Measurements from ENCODE around the gene RBMS1.

Gene RBMS1

GRCh38 chr2:160282063-160282580, 211.5 kb downstream of the RBMS1 start:
- H3K4me3 ChIP-seq (ENCODE audit: low read depth, low read length): no peak overlapping the region
- ChIA-PET CTCF (interaction anchor here (1.7 to 3.2 kb wide), 2 partner anchors 11 to 12 kb away, joined by 5 to 14 read pairs; no protein-coding TSS in a partner anchor), POLR2A (no interaction called here)
- TF ChIP-seq, protein P1, sequence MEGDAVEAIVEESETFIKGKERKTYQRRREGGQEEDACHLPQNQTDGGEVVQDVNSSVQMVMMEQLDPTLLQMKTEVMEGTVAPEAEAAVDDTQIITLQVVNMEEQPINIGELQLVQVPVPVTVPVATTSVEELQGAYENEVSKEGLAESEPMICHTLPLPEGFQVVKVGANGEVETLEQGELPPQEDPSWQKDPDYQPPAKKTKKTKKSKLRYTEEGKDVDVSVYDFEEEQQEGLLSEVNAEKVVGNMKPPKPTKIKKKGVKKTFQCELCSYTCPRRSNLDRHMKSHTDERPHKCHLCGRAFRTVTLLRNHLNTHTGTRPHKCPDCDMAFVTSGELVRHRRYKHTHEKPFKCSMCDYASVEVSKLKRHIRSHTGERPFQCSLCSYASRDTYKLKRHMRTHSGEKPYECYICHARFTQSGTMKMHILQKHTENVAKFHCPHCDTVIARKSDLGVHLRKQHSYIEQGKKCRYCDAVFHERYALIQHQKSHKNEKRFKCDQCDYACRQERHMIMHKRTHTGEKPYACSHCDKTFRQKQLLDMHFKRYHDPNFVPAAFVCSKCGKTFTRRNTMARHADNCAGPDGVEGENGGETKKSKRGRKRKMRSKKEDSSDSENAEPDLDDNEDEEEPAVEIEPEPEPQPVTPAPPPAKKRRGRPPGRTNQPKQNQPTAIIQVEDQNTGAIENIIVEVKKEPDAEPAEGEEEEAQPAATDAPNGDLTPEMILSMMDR (IDR thresholded peaks at IDR 0.05; ENCODE audit: insufficient read depth, low read length, missing control alignments): no peak
- DNase-seq (ENCODE audit: low read depth, low spot score): no peak

DNA sequence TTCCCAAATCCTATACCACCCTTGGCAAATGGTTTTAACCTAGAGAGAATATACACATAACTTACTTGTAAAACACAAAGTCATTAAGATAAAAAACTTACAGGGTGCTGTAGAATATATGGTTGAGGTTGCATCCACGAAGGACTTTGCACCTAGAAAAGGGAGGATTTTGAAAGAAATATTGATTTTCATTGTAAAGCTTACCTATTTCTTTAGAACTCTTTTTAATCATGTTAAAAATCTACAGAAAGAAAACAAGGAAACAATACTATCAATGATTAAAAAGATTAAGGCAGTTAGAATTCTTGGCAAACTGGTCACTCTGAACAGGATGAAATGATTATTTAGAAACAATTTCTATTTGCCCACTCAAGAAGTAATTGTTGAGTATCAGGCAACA, 212.4 kb downstream of the RBMS1 start:
- no peak overlapping the region for H3K4me3 ChIP-seq (ENCODE audit: low read depth, low read length)
- TF ChIP-seq, protein P1 (IDR thresholded peaks at IDR 0.05; ENCODE audit: insufficient read depth, low read length, missing control alignments): no peak
- no peak for DNase-seq (ENCODE audit: low read depth, low spot score)
- CTCF ChIA-PET: interaction anchor here (1.0 to 3.2 kb wide), 3 partner anchors 11 to 715 kb away, joined by 3 to 14 read pairs (median 4); no protein-coding TSS in a partner anchor
- POLR2A ChIA-PET: no interaction called here

DNA sequence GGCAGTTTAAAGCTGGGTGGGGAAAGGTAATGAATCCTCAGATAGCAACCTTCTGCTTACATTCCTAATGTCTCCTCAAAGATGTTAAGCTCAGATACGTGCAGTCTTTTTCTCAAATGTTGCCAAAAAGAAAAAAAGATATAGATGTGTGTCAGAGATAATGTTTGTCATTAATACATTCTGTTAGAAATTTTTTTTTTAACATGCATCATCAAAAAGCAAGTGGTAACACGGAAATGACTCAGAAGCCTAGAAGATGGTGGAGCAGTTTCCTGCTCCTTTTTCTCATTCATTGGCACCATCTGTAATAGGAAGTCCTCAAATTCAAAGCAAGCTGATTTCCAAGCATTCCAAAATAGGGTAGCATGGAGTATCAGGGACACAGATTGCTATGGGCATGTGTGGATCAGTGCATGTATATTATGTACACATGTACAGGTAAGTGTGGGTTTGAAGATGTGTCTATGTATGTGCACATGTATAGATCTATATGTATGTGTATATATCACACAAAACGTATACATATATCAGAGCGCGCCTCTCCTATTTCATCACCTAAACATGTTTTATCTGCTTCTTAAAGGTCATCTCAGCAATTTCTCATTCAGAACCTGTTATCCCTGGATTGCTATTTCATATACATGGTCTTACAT, 213.7 kb downstream of the RBMS1 start:
- ChIA-PET CTCF (interaction anchor here (0.6 to 4.3 kb wide), 8 partner anchors 10 to 784 kb away, joined by 3 to 17 read pairs (median 8); no protein-coding TSS in a partner anchor), POLR2A (interaction anchor here (0.7 to 0.8 kb wide), 2 partner anchors 9 to 138 kb away, joined by 3 read pairs; no protein-coding TSS in a partner anchor)
- no peak for DNase-seq (ENCODE audit: low read depth, low spot score)
- TF ChIP-seq, protein P1 (IDR thresholded peaks at IDR 0.05; ENCODE audit: insufficient read depth, low read length, missing control alignments): no peak
- H3K4me3 ChIP-seq (ENCODE audit: low read depth, low read length): no peak overlapping the region

DNA sequence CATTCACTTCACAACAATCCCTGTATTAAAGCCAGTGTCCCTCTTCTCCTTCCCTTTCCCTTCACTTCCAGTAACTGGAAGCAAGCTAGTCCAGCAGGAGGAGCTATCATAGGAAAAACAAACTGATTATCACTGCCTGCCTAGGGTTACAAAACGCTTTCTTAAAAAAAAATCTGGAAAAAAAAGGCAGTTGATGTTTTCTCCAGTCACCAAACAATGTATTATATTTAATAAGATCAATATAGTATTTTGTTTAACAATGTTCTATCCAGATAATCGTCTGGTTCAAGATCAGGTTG, 214.8 kb downstream of the RBMS1 start:
- DNase-seq (ENCODE audit: low read depth, low spot score): no peak
- CTCF ChIA-PET: interaction anchor here (1.1 to 4.3 kb wide), 8 partner anchors 9 to 785 kb away, joined by 3 to 17 read pairs (median 6); no protein-coding TSS in a partner anchor
- no peak overlapping the region for H3K4me3 ChIP-seq (ENCODE audit: low read depth, low read length)
- TF ChIP-seq, protein P1 (IDR thresholded peaks at IDR 0.05; ENCODE audit: insufficient read depth, low read length, missing control alignments): peak; percentile 32
- POLR2A ChIA-PET: no interaction called here

DNA sequence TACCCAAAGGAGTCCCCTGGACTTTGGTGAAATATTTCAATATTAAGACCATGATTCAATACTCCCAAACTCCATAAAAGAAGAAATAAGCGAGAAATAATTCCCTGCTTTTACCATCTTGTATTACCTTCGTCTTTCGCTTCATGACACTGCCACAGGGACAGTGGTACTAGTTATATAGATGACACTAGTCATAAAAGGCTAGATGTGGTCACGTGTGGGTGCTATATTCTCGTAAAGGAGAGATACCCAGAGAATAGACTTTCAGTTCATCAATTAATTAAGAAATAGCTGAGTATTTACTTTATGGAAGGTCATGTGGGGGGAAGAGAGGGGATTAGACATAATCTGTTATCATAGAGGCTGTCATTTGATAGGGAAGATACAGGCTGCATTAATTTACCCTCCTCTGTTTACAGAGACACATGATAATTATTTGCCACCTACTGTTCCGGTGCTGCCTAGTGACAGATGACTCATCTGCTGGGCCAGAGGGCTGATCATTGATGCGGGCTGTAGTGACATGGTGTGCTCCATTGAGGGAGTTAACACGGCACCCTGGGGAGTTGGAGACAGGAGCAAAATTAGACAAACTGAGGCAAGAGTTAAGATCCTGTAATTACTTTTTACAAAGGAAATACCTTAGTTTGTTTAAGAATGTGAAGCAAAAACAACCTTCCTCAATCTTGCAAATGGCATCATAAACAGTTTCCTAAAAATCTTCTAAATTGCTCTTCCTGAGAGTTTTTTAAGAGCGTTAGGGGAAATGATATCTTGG, 215.3 kb downstream of the RBMS1 start:
- POLR2A ChIA-PET: no interaction called here
- no peak for DNase-seq (ENCODE audit: low read depth, low spot score)
- H3K4me3 ChIP-seq (ENCODE audit: low read depth, low read length): no peak overlapping the region
- TF ChIP-seq, protein P1 (IDR thresholded peaks at IDR 0.05; ENCODE audit: insufficient read depth, low read length, missing control alignments): no peak
- CTCF ChIA-PET: interaction anchor here (1.0 to 4.3 kb wide), 9 partner anchors 8 to 785 kb away, joined by 3 to 17 read pairs (median 5); no protein-coding TSS in a partner anchor

- no peak for DNase-seq (ENCODE audit: low read depth, low spot score)
- POLR2A ChIA-PET: no interaction called here
- H3K4me3 ChIP-seq (ENCODE audit: low read depth, low read length): no peak overlapping the region
- TF ChIP-seq, protein P1 (IDR thresholded peaks at IDR 0.05; ENCODE audit: insufficient read depth, low read length, missing control alignments): no peak
- CTCF ChIA-PET: interaction anchor here (0.9 to 4.3 kb wide), 3 partner anchors 13 to 719 kb away, joined by 3 to 17 read pairs (median 3); no protein-coding TSS in a partner anchor
These were observed 216.5 kb downstream of the RBMS1 start for GRCh38 chr2:160277151-160277550.

Data from AG04449 (cell line).